ENCODE measurements around the gene ZDHHC20. TPM values are rescaled to one million over a fixed set of nuclear protein-coding genes. Genes with fewer than 3 reads are reported as not detected.

Gene ZDHHC20
- total RNA-seq, 3 donors from 2014 or later = 55.2 to 77.4 (median 74.4) TPM

DNA sequence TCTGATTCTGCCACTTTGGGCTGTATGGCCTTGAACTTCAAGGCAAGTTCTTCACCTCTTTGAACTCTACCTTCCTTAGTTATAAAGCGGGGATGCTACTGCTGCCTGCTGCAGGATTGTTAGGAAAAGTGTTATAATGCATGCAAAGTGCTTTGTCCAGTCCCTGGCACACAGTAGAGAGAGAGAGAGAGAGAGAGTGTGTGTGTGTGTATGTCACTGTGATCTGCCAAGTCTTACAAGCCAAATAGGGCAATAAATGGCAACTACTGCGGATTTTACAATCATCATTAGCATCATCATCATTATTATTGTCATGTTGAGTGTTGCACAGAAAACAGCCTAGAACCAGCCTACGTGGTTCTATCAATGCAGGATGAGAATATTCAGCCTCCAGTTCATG, 136.1 kb downstream of the ZDHHC20 start:
- Histone ChIP-seq H3K4me3 (no peak overlapping the region), H3K4me1 (ENCODE audit: low read depth) (no peaks in the 10 kb centered on the region), H3K9me3 (no peaks in the 10 kb centered on the region), H3K36me3 (ENCODE audit: low read depth) (no peaks in the 10 kb centered on the region)
- TF ChIP-seq, protein P1, sequence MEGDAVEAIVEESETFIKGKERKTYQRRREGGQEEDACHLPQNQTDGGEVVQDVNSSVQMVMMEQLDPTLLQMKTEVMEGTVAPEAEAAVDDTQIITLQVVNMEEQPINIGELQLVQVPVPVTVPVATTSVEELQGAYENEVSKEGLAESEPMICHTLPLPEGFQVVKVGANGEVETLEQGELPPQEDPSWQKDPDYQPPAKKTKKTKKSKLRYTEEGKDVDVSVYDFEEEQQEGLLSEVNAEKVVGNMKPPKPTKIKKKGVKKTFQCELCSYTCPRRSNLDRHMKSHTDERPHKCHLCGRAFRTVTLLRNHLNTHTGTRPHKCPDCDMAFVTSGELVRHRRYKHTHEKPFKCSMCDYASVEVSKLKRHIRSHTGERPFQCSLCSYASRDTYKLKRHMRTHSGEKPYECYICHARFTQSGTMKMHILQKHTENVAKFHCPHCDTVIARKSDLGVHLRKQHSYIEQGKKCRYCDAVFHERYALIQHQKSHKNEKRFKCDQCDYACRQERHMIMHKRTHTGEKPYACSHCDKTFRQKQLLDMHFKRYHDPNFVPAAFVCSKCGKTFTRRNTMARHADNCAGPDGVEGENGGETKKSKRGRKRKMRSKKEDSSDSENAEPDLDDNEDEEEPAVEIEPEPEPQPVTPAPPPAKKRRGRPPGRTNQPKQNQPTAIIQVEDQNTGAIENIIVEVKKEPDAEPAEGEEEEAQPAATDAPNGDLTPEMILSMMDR (IDR thresholded peaks at IDR 0.05) = no peak
- intact Hi-C loops (cut with DNase I, micrococcal nuclease) = no loop called here
- ATAC-seq (no peak), DNase-seq (no peak)

Other genes starting within 250 kb of the ZDHHC20 start
- 10 to 100 TPM; 34.4 to 47.5 (median 47.2) TPM for gene MICU2, start 144.9 kb upstream of the ZDHHC20 start, total RNA-seq
- 1 to 10 TPM; 1.2 to 2.6 (median 2.3) TPM for gene FGF9, start 211.8 kb upstream of the ZDHHC20 start, total RNA-seq

Data from mucosa of descending colon (tissue), 3 donors.